Stimulated activated CD8-positive, alpha-beta memory T cell treated with anti-CD3 and anti-CD28 coated beads, Interleukin-15, amount 100 ng/mL, for 24 hours (primary cell): ENCODE results near the gene MAGEF1.

ENCODE experiments used
- DNase-seq: peaks from one replicate; pipeline ENCODE4 v3.0.0-alpha.2; 2020; ENCODE audit warnings: low read depth

MAGEF1 gene

DNA sequence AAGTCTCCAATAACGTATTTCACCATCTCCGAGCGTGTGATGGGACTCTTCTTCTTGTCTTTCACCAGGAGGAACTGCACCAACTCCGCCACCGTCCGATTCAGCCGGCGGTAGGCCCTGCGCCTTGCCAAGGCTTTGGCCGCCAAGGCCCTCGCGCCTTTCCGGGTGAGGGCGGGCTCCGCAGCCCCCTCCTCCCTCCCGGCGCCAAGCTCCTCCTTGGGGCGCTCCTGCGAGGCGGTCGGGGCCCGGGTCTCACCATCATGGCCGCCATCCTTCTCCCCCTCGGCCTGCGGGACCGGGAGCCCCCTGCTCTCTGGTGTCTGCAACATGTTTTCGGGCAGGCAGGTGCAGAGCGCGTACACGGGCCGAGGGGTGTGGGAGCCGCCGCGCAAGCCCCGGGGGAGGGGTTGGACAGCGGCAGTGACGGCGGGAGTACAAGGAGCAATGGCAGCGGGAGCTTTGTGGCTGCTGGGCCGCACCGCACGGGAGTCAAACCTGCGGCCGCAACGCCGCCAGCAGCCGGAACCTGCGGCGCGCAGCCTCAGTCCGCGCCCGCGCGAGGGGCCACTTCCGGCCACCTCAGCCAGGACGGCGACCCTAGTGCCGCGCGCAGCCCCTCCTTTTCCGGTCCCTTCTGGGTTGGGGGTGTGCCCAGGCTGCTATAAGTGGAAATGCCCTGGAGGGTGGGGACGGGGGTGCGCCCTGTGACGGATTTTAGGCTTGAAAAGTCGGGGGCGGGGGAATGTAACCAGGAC lies at the start of gene MAGEF1:
Gene MAGEF1 (minus strand): TSS at position 572 of the 755 bp plus-strand sequence. CDS start 243 bp downstream, at position 329.
- peak; percentile 53 for DNase-seq

GRCh38 chr3:184761075-184761841 lies 49.4 kb upstream of the MAGEF1 start:
- no peak for DNase-seq

- no peak for DNase-seq
These were observed 48.6 kb upstream of the MAGEF1 start for GRCh38 chr3:184760337-184761074.

DNA sequence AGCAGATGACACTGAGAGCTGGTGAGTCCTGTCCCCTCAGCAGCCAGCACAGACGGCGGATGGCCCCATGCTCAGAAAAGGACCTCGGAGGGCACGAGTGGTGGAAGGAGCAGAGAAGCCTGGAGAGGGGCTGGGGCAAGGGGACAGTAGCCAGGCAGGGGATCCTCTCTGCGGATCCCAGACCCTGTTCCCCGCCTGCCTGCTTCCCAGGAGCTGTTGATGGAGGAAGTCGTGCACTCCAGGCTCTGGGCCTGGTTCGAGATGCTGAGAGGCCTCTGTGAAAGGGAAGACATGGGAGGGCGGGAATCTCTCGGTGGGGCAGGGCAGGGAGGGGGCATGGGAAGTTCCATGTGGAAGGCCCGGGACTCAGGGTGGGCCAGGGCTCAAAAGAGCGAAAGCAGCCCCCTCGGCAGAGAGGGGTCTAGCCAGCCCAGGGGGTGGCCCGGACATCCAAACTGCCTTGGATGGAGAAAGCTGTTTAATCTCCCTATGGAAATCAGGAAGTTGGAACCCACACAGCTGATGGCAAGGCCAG lies 47.9 kb upstream of the MAGEF1 start:
- no peak for DNase-seq

GRCh38 chr3:184758056-184758455 lies 46.2 kb upstream of the MAGEF1 start:
- no peak for DNase-seq

DNA sequence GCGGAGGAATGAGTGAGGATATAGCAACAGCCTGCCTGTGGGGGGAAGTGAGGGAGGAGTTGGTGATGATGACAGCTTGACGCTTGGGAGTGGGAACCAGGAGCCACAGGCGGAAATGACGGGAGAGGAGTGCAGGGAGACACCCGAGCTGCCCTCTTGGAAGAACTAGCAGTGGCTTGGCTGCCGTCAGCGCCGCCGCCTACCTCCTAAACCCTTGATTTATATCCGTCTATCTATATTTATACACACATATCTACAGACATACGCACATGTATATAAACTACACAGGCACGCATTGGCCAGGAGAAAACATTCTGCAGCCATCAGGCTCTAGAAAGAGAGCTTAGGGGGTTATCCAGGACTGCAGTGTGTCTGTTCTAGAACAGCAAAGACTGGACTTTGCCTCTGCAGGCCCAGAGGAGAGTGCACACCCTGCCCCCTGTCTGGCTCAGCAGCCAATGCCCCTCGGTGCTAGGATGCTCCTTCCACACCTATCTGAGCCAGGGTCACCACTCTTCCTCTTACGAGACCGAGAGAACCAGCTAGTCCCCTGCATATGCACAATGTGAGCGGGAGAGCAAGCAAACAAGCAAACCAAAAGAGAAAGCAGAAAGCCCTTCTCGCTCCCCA lies 45.3 kb upstream of the MAGEF1 start:
- no peak for DNase-seq

DNA sequence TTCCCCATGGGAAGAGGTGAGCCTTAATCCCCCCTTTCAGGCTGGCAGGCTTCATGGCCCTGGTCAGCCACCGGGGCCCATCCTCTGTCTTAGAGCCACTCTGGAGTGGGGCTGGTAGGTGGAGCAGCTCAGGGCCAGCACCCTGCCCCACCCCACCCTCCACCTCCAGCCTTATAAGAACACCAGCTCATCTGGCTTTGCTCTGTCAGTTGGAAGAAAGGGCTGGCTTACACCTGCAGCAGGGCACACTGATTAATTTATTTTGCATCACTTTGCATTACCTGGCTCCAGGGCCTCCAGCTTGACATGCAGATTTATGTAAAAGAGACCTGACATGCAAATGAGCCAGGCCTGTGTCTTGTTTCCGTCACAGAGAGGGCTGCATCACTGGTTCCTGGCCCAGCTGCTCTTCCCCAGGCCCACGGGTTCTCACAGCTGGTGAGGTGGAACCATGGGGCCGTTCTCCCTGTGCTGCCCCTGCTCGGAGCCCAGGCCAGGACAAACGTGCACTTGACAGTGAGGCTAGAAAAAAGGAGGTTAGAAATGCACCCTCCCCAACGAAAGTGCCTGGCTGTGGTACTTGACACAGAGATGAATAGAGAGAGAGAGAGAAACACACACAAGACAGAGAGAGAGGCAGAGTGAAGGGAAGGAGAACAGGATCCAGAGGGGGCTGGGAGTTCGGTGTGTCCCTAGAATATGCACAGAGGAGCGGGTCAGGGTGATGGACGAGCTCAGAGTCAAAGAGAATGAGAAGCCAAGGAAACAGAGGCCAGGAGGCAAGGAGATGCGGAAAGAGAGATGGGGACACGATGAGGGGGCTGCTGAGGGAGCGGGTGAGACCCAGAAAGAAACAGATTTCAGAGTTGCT lies 44.5 kb upstream of the MAGEF1 start:
- DNase-seq, result no peak

GRCh38 chr3:184755315-184755731 lies 43.5 kb upstream of the MAGEF1 start:
- DNase-seq, result no peak

DNA sequence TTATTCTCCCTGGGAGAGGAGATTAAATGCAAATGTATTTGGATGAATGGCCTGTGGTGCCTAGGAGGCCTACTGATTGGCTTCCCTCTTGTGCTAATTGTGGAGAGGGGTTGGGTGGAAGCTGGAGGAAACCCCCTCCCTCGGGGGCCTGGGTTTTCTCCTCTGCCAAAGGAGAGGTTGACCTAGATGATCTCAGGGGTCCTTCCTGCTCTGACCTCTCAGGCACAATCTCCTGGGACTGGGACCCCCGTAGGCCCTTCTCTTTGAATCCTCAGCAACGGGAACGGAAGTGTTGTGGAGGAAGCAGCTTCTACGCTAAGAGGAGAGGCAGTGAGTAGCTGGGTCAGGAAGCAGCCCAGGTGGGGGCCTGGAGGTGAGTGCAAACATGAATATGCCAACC lies 40.5 kb upstream of the MAGEF1 start:
- no peak for DNase-seq

DNA sequence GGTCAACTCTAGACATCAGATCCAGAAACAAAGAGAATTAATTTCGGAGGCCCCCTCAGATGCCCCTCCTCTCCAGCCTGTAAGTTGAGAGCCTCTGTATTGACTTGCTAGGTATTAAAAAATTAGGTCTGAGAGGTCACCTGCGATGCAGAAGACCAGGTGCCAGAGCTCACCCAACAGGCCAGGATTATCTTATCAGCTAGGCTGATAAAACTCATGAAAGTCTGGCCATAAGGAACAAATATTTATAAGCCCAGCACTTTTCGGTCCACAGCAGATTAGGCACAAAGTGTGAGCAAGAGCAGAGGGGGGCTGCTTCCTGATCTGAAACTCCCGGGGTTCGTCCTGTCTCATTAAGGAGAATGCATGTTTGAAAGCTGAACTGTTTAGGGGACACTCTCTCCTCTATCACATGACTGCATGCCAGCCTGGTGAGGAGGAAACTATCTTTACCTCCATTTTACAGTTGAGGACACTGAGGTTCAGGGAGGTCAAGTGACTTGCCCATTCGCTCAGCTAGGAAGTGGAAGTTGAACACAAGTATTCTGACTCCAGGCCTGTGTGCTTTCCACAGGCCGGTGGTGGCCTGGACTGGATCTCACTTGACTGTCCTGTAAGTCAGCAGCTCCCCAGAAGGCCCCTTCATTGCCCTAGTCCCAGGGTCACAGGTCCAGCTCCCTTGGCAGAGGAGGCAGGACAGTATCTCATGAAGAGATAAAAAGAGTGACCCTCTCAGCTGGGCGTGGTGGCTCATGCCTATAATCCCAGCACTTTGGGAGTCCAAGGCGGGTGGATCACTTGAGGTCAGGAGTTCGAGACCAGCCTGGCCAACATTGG lies 39.6 kb upstream of the MAGEF1 start:
- no peak for DNase-seq

DNA sequence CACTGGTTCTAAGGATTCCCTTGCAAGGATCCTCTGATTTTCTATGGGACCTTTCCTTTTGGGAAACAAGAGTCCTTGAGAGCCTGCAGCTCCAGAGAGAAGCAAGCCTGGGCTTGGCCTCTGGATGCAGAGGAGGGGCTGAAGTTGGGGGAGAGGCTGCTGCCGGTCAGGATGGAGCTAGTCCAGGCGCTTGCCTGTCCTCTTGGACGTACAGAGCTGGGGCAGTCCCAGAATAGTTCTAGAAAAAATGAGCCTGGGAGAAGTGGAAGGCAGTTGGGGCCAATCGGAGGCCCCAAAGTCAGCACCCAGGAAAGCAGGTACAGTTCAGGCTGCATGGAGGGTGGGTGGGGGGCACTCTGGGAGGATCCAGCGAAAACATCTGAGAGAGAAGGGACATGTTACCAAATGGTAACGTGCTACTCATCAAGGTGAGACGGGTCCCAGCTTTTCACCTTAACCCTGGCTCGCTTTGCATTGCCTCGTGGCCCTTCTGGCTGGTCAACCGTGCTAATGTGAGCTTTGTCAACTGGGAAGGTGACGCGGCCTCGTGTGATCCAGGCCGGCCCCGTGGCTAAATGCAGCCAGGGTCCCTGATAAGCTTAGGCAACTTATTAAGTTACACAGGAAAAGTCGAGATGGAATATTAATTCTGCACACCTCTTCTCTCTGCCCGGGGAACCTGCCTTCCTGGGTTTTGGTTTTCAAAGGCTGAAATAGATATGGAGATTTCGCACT lies 38.7 kb upstream of the MAGEF1 start:
- DNase-seq, result no peak

DNA sequence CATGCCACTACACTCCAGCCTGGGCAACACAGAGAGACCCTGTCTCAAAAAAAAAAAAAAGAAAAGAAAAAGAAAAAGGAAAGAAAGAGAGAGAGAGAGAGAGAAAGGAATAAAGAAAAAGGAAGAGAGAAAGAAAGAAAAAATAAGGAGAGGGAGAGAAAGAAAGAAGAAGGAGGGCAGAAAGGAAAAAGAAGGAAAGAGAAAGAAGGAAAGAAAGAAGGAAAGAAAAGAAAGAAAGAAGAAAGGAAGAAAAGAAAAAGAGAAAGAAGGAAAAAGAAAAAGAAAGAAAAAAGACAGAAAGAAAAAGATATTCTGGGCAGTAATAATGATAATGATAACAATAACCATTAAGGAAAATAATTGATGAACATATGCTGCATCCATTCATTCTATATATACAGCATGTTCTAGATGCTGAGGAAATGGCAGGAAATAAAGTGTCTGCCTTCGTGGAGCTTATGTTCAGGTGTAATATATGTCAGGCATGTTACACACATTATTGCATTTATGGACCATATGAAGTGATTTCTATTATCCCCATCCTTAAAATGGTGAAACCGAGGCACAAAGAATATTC lies 37.4 kb upstream of the MAGEF1 start:
- no peak for DNase-seq

GRCh38 chr3:184748219-184749135 lies 36.6 kb upstream of the MAGEF1 start:
- DNase-seq, result no peak

DNA sequence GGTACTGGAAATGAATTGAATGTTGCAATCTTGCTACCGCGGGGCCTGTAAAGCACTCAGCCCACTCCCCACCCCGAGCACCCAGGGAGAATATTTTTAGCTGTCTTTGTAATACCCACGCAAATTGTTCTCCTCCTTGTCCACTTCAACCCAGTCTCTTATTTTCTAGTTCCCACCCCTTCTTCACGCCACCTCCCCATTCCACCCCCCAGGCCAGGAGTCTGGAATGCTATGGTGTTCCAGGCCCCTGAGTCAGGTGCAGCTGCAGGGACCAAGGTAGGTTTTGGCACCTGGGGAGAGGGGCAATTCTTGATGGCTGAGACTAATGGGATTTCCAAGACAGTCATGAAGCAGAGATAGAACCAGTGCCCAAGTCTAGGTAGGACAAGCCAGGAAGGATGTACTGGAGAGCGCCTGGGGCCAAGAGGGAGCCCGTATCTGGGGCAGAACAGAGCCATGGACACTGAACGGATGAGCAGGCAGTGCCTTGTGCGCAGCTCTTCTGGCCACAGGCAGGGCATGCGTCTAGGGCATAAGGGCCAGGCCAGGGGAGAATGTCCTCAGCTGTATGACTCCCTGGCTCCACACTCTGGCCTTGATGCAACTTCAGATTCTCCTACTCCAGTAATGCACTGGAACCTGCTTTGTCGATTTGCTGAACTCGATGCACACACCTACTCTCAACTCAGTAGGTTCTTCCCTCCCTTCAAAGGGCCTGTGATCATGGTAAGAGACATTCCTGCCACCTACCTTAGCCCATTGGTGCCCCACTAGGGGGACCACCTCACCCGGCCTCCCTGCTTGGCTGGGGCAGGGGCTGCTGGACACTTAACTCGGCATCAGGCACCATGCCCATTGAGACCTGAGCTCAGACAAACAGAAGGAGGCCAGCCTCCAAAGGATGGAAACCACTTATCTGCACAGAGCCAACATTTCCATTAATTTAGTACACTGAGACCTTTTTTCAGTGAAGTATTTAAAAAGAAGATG lies 34.6 kb upstream of the MAGEF1 start:
- DNase-seq, result no peak

- no peak for DNase-seq
These were observed 33.7 kb upstream of the MAGEF1 start for GRCh38 chr3:184745526-184745925.

DNA sequence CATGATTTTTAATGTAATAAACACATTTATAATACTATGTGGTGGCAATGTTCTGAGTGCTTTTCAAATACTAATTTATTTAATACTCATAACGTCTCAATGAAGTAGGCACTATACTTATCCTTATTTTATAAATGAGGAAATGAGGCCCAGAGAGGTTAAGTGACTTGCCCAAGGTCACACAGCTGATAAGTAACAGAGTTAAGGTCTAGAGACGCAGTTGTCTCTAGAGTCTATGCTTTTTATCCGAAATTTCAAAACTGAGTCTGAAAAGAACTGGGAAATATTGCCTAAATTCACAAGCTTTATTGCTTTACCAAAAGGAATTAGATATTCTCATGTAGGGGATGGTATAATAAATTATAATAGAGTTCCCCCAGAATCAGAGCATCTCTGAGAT lies 31.4 kb upstream of the MAGEF1 start:
- DNase-seq, result no peak

GRCh38 chr3:184742676-184743135 lies 30.8 kb upstream of the MAGEF1 start:
- DNase-seq, result no peak
